ENCODE data around the gene PLXND1.
A peak's percentile ranks its signal among the peaks of the same experiment; 100 is the strongest.

DNA sequence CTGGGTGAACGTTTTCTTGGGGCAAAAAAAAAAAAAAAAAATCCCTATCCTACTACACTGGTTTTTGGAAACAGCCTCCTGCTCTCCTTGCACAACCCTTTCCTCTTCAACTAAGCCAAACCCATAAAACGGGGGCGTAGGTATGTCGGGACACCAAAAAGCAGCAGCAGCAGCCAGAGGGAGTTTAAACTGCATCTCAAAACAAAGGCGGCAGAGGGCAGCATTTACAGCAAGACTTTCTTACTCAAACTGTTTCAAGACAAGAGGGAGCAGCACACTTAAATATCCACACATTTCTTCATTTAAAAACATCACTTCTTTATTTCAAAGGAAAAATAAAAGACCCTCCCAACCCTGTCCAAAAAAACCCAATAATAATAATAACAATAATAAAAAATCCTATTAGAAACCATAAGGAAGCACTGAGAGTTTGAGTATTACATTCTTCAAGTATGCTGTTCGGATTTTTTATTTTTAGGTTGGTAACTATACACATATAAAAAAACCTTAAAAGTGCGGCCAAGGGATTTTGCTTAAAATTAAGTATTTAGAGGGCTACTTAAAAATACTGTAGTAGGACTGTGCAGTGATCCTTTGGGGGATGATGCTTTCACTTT lies 43.9 kb upstream of the PLXND1 start:
- TF ChIP-seq, protein P1, sequence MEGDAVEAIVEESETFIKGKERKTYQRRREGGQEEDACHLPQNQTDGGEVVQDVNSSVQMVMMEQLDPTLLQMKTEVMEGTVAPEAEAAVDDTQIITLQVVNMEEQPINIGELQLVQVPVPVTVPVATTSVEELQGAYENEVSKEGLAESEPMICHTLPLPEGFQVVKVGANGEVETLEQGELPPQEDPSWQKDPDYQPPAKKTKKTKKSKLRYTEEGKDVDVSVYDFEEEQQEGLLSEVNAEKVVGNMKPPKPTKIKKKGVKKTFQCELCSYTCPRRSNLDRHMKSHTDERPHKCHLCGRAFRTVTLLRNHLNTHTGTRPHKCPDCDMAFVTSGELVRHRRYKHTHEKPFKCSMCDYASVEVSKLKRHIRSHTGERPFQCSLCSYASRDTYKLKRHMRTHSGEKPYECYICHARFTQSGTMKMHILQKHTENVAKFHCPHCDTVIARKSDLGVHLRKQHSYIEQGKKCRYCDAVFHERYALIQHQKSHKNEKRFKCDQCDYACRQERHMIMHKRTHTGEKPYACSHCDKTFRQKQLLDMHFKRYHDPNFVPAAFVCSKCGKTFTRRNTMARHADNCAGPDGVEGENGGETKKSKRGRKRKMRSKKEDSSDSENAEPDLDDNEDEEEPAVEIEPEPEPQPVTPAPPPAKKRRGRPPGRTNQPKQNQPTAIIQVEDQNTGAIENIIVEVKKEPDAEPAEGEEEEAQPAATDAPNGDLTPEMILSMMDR (conservative IDR thresholded peaks at IDR 0.05; ENCODE audit: low read length) = peak; percentile 90
- no peak for TF ChIP-seq EZH2phosphoT487 (IDR thresholded peaks at IDR 0.05; ENCODE audit: borderline replicate concordance, low read depth, low read length)
